ENCODE measurements around the gene CFAP410. TPM values are rescaled to one million over a fixed set of nuclear protein-coding genes. Genes with fewer than 3 reads are reported as not detected.

The CFAP410 gene
- total and polyA plus RNA-seq, 2 of the 13 experiments (the other 11 are each of a cell fraction or from before 2014, with no cell fraction given), result 8.0 to 20.1 TPM

- TF ChIP-seq, protein P1, sequence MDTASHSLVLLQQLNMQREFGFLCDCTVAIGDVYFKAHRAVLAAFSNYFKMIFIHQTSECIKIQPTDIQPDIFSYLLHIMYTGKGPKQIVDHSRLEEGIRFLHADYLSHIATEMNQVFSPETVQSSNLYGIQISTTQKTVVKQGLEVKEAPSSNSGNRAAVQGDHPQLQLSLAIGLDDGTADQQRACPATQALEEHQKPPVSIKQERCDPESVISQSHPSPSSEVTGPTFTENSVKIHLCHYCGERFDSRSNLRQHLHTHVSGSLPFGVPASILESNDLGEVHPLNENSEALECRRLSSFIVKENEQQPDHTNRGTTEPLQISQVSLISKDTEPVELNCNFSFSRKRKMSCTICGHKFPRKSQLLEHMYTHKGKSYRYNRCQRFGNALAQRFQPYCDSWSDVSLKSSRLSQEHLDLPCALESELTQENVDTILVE (CRISPR knock-in tag; IDR thresholded peaks at IDR 0.05), result no peak
- TF ChIP-seq ZNF670 (CRISPR knock-in tag; IDR thresholded peaks at IDR 0.05; ENCODE audit: borderline replicate concordance) (0 out of 2 replicates have a peak, but pooled peaks have one; percentile 63), ZC3H4 (CRISPR knock-in tag; IDR thresholded peaks at IDR 0.05; ENCODE audit: borderline replicate concordance) (no peak), ZFAT (CRISPR knock-in tag; conservative IDR thresholded peaks at IDR 0.05) (no peak), MED13 (CRISPR knock-in tag; IDR thresholded peaks at IDR 0.05) (no peak), ZNF616 (CRISPR knock-in tag; IDR thresholded peaks at IDR 0.05; ENCODE audit: low read depth) (no peak), ZNF430 (CRISPR knock-in tag; IDR thresholded peaks at IDR 0.05) (no peak), ZBTB38 (CRISPR knock-in tag; IDR thresholded peaks at IDR 0.05) (no peak), JUN (CRISPR knock-in tag; IDR thresholded peaks at IDR 0.05) (no peak; the same call in 1 of the 2 replicates), MXI1 (IDR thresholded peaks at IDR 0.05; ENCODE audit: borderline replicate concordance, low read depth, low read length) (peak; percentile 74; the same call in 1 of the 3 replicates), ZNF672 (CRISPR knock-in tag; IDR thresholded peaks at IDR 0.05) (no peak), SSRP1 (CRISPR knock-in tag; IDR thresholded peaks at IDR 0.05) (no peak), ZNF781 (CRISPR knock-in tag; IDR thresholded peaks at IDR 0.05; ENCODE audit: borderline replicate concordance, not compliant biosample characterization) (no peak), PRPF4 (IDR thresholded peaks at IDR 0.05; ENCODE audit: low read depth, low read length, poor library complexity, severe bottlenecking) (no peak), ZNF772 (CRISPR knock-in tag; IDR thresholded peaks at IDR 0.05) (peak; percentile 22; the same call in 1 of the 2 replicates), PPARG (CRISPR knock-in tag; conservative IDR thresholded peaks at IDR 0.05) (no peak), ZKSCAN1 (IDR thresholded peaks at IDR 0.05; ENCODE audit: low read length) (no peak), MZF1 (CRISPR knock-in tag; IDR thresholded peaks at IDR 0.05; ENCODE audit: borderline replicate concordance) (no peak), ZNF30 (CRISPR knock-in tag; IDR thresholded peaks at IDR 0.05) (no peak), BCLAF1 (IDR thresholded peaks at IDR 0.05) (no peak), RARG (CRISPR knock-in tag; IDR thresholded peaks at IDR 0.05; ENCODE audit: low read depth) (no peak), CHD2 (IDR thresholded peaks at IDR 0.05; ENCODE audit: low read depth, low read length) (no peak), STAT6 (CRISPR knock-in tag; IDR thresholded peaks at IDR 0.05; ENCODE audit: borderline replicate concordance) (no peak)
- TF ChIP-seq, protein P2, sequence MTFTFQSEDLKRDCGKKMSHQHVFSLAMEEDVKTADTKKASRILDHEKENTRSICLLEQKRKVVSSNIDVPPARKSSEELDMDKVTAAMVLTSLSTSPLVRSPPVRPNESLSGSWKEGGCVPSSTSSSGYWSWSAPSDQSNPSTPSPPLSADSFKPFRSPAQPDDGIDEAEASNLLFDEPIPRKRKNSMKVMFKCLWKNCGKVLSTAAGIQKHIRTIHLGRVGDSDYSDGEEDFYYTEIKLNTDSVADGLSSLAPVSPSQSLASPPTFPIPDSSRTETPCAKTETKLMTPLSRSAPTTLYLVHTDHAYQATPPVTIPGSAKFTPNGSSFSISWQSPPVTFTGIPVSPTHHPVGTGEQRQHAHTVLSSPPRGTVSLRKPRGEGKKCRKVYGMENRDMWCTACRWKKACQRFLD (CRISPR knock-in tag; IDR thresholded peaks at IDR 0.05; ENCODE audit: borderline replicate concordance), result no peak
Observed at GRCh38 chr21:44370027-44370735, 31.0 kb upstream of the CFAP410 start (continued).
